Natural killer cell (primary cell): Measurements from ENCODE around the gene PRR7. TPM values are rescaled to one million over a fixed set of nuclear protein-coding genes. Genes with fewer than 3 reads are reported as not detected.
A peak's percentile ranks its signal among the peaks of the same experiment; 100 is the strongest.

Experiments
- ATAC-seq, 3 donors: fragments of 150-1000 bp in 2 of 3; fragments of 200-7000 bp in 1 of 3; cut with Tn5 transposase; 1 replicate in 1 of 3; 2 replicates in 2 of 3; pipeline ENCODE4 v1.10.0; 2021; ENCODE audit warnings: mild to moderate bottlenecking in 2 of 3, moderate library complexity in 2 of 3
- DNase-seq, 2 donors: peaks; one replicate each; pipeline versions ENCODE4 v3.0.0 to v3.0.0-alpha.2; 2013 to 2021; ENCODE audit warnings: mixed read lengths in 1 of 2
- H3K27ac ChIP-seq: one replicate; pipeline ENCODE4 v1.5.1; 2013; ENCODE audit warnings: mild to moderate bottlenecking, low read length
- H3K27me3 ChIP-seq: one replicate; pipeline ENCODE4 v1.6.1; 2013; ENCODE audit warnings: low read length; ENCODE audit not compliant: control insufficient read depth, insufficient read depth
- H3K36me3 ChIP-seq: one replicate; pipeline ENCODE4 v1.6.1; 2013; ENCODE audit warnings: low read length; ENCODE audit not compliant: control insufficient read depth, insufficient read depth
- H3K4me1 ChIP-seq: one replicate; pipeline ENCODE4 v1.6.1; 2013; ENCODE audit warnings: low read length; ENCODE audit not compliant: control insufficient read depth, insufficient read depth
- H3K4me3 ChIP-seq: one replicate; pipeline ENCODE4 v1.5.1; 2013; ENCODE audit warnings: low read length
- H3K9me3 ChIP-seq: one replicate; pipeline ENCODE4 v1.6.1; 2013; ENCODE audit warnings: low read length; ENCODE audit not compliant: control insufficient read depth, insufficient read depth
- H3K27ac Mint-ChIP-seq, 2 donors: one replicate each; pipeline ENCODE4 v1.8.0; 2022; ENCODE audit warnings: mild to moderate bottlenecking in 2 of 2, mixed read lengths in 2 of 2, moderate library complexity in 1 of 2
- H3K27me3 Mint-ChIP-seq, 2 donors: one replicate each; pipeline ENCODE4 v1.8.0; 2022; ENCODE audit warnings: low read depth in 2 of 2, mixed read lengths in 2 of 2
- H3K36me3 Mint-ChIP-seq: one replicate; pipeline ENCODE4 v1.8.0; 2022; ENCODE audit warnings: mixed read lengths
- H3K4me1 Mint-ChIP-seq, 2 donors: one replicate each; pipeline ENCODE4 v1.8.0; 2022; ENCODE audit warnings: mixed read lengths in 2 of 2
- H3K4me3 Mint-ChIP-seq: one replicate; pipeline ENCODE4 v1.8.0; 2022; ENCODE audit warnings: mild to moderate bottlenecking, moderate library complexity, mixed read lengths
- H3K9me3 Mint-ChIP-seq, 2 donors: one replicate each; pipeline ENCODE4 v1.8.0; 2022; ENCODE audit warnings: mixed read lengths in 2 of 2
- WGBS: methylation state at CpG from one replicate; pipeline ENCODE4 v1.1.7; 2013; ENCODE audit warnings: missing lambda C conversion rate; ENCODE audit not compliant: insufficient coverage; 5-methylcytosine and 5-hydroxymethylcytosine counted together
- intact Hi-C: fragments of 100-400 bp; cut with micrococcal nuclease; formaldehyde crosslinking; loops from one replicate; pipeline ENCODE4 v1.14.2; 2022
- total RNA-seq, 4 donors: library from RNA; stranded (reverse); fragments of 120-200 nt in 1 of 4; gene quantifications; one replicate each; pipeline versions ENCODE4 v1.2.3 to v1.2.4, GENCODE V29; 2013 to 2022
- TF ChIP-seq, protein P1 (sequence below): fragments of 200-600 bp; IDR thresholded peaks from one replicate; pipeline ENCODE4 v1.8.0; 2022; ENCODE audit warnings: antibody characterized with exemption

Gene PRR7
- total RNA-seq, 3 donors from 2014 or later (not counting 1 experiment from before 2014, with no cell fraction given) = 21.6 to 27.9 (median 23.3) TPM

DNA sequence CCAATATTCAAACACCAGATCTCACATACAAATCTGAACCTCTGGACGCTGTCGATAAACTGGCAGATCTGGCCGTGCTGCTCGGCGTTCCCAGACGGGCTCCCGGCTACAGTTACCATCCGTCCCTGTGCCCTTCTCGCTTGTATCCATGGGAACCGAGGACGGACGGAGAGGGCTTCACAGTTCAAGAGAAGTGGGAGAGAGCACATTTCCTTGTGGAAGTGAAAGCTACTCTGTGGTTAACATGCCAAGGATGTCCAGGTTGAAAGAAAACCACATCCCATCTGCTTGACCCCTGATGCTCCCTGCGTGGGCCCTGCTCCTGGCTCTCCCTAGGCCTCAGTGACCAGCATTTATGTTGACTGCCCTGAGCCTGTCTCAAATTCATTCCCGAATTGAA, 33.2 kb downstream of the PRR7 start:
- no peak for ATAC-seq
- no peak overlapping the region for H3K4me3 ChIP-seq
- peaks cover 31% of the 10 kb centered on the region for H3K4me1 ChIP-seq
- TF ChIP-seq, protein P1, sequence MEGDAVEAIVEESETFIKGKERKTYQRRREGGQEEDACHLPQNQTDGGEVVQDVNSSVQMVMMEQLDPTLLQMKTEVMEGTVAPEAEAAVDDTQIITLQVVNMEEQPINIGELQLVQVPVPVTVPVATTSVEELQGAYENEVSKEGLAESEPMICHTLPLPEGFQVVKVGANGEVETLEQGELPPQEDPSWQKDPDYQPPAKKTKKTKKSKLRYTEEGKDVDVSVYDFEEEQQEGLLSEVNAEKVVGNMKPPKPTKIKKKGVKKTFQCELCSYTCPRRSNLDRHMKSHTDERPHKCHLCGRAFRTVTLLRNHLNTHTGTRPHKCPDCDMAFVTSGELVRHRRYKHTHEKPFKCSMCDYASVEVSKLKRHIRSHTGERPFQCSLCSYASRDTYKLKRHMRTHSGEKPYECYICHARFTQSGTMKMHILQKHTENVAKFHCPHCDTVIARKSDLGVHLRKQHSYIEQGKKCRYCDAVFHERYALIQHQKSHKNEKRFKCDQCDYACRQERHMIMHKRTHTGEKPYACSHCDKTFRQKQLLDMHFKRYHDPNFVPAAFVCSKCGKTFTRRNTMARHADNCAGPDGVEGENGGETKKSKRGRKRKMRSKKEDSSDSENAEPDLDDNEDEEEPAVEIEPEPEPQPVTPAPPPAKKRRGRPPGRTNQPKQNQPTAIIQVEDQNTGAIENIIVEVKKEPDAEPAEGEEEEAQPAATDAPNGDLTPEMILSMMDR = no peak
- peak overlapping the region; percentile 29 for H3K27ac ChIP-seq
- H3K4me1 Mint-ChIP-seq = peaks cover 17 to 36% of the 10 kb centered on the region in 2 donors
- peak overlapping the region; percentile 83 to 92 for H3K27ac Mint-ChIP-seq
- peak overlapping the region; percentile 85 for H3K4me3 Mint-ChIP-seq
- H3K9me3 Mint-ChIP-seq = no peaks in the 10 kb centered on the region
- no peaks in the 10 kb centered on the region for H3K9me3 ChIP-seq
- H3K27me3 ChIP-seq = peaks cover 2% of the 10 kb centered on the region
- no peaks in the 10 kb centered on the region for H3K36me3 Mint-ChIP-seq
- 77% methylated on average over 14 of the region's 14 CpGs for WGBS
- no peak for DNase-seq
- H3K27me3 Mint-ChIP-seq = peaks cover 0 to 9% of the 10 kb centered on the region in 2 donors
- intact Hi-C loops = no loop called here
- H3K36me3 ChIP-seq = no peaks in the 10 kb centered on the region

DNA sequence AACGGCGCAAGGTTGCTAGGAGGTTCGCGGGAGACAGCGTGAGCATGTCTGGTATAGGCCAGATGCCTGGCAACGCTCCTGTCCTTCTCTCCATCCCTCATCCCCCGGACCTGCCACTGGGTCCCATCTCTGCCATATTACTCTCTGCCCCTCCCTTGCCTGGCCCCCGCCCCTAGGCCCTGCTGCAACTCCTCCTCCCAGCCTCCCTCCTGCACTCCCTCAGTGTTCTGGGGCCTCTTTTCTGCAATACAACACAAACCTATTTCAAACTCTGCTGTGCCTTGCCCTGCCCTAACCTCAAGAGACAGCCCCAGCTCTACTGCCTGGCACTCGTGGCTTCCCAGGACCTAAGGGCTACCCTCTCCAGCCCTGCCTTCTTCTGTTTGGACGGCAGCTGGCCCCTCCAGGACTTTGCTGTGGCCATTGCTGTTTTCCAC, 35.8 kb downstream of the PRR7 start:
- intact Hi-C loops = no loop called here
- ATAC-seq (no peak), DNase-seq (no peak)
- no peaks in the 10 kb centered on the region for H3K27me3 ChIP-seq
- H3K9me3 ChIP-seq = no peaks in the 10 kb centered on the region
- no peak overlapping the region for H3K27ac ChIP-seq
- peaks cover 0 to 4% of the 10 kb centered on the region in 2 donors for H3K27me3 Mint-ChIP-seq
- H3K9me3 Mint-ChIP-seq = no peaks in the 10 kb centered on the region
- TF ChIP-seq, protein P1 = no peak
- no peaks in the 10 kb centered on the region for H3K36me3 Mint-ChIP-seq
- no peak overlapping the region for H3K27ac Mint-ChIP-seq
- no peak overlapping the region for H3K4me3 Mint-ChIP-seq
- H3K36me3 ChIP-seq = no peaks in the 10 kb centered on the region
- H3K4me1 Mint-ChIP-seq = peaks cover 17 to 22% of the 10 kb centered on the region in 2 donors
- H3K4me3 ChIP-seq = no peak overlapping the region
- peaks cover 31% of the 10 kb centered on the region for H3K4me1 ChIP-seq
- whole genome bisulfite sequencing = 93% methylated on average over 10 of the region's 10 CpGs

DNA sequence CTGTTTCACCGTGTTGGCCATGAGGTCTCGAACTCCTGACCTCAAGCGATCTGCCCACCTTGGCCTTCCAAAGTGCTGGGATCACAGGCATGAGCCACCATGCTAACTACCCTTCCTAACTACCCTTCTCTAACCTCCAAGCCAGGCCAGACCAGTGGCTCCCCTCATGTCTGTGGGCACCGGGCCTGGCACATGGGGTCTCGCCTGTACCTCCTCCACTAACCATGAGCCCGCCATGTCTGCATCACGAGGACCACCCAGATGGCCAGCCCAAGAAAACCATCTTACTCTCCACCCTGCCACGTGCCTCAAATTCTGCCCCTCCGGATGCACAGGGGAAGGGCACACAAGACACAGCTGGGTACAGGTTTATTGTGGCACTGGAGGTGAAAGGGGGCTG, 36.4 kb downstream of the PRR7 start:
- 97% methylated on average over 9 of the region's 9 CpGs for WGBS
- no peak for ATAC-seq
- peaks cover 17 to 22% of the 10 kb centered on the region in 2 donors for H3K4me1 Mint-ChIP-seq

More for the DNA sequence above, 36.4 kb downstream of the PRR7 start:
- no peak for DNase-seq
- H3K4me3 Mint-ChIP-seq = no peak overlapping the region
- TF ChIP-seq, protein P1 = no peak
- H3K4me1 ChIP-seq = peaks cover 25% of the 10 kb centered on the region
- intact Hi-C loops = no loop called here
- H3K4me3 ChIP-seq = no peak overlapping the region
- no peaks in the 10 kb centered on the region for H3K27me3 ChIP-seq
- no peak overlapping the region for H3K27ac Mint-ChIP-seq
- H3K27ac ChIP-seq = no peak overlapping the region
- H3K36me3 Mint-ChIP-seq = no peaks in the 10 kb centered on the region
- H3K27me3 Mint-ChIP-seq = peaks cover 0 to 4% of the 10 kb centered on the region in 2 donors
- no peaks in the 10 kb centered on the region for H3K9me3 ChIP-seq
- no peaks in the 10 kb centered on the region for H3K9me3 Mint-ChIP-seq
- H3K36me3 ChIP-seq = no peaks in the 10 kb centered on the region
